Neural cell (in vitro differentiated cells): ENCODE data around the gene FKRP.

Experiments
- CTCF ChIP-seq: fragments of 450-650 bp; IDR thresholded peaks from 2 replicates; pipeline ENCODE4 v1.5.1; 2014; ENCODE audit warnings: antibody characterized with exemption, mild to moderate bottlenecking, moderate library complexity; ENCODE audit not compliant: poor library complexity, severe bottlenecking
- EP300 ChIP-seq: fragments of 450-650 bp; conservative IDR thresholded peaks from 2 replicates; pipeline ENCODE4 v1.6.1; 2014; ENCODE audit warnings: antibody characterized with exemption, mild to moderate bottlenecking, moderate library complexity; ENCODE audit not compliant: poor library complexity, severe bottlenecking
- EZH2 ChIP-seq: fragments of 200-600, 300-800 bp; shearing (Covaris generic), sonication (generic); IDR thresholded peaks from 2 replicates; pipeline ENCODE4 v1.6.1; 2014; ENCODE audit warnings: antibody characterized with exemption, low read length, borderline replicate concordance, mild to moderate bottlenecking; ENCODE audit not compliant: insufficient read depth, poor library complexity, severe bottlenecking
- MXI1 ChIP-seq: fragments of 450-650 bp; conservative IDR thresholded peaks from 2 replicates; pipeline ENCODE4 v1.6.1; 2014; ENCODE audit warnings: antibody characterized with exemption, mild to moderate bottlenecking; ENCODE audit not compliant: poor library complexity, severe bottlenecking
- POLR2AphosphoS5 ChIP-seq: IDR thresholded peaks from 2 replicates; pipeline ENCODE4 v1.6.1; 2012
- RAD21 ChIP-seq: fragments of 450-650 bp; conservative IDR thresholded peaks from 2 replicates; pipeline ENCODE4 v1.6.1; 2014; ENCODE audit warnings: antibody characterized with exemption, mild to moderate bottlenecking, moderate library complexity
- SMC3 ChIP-seq: fragments of 450-650 bp; conservative IDR thresholded peaks from 2 replicates; pipeline ENCODE4 v1.6.1; 2014; ENCODE audit warnings: antibody characterized with exemption, mild to moderate bottlenecking, moderate library complexity; ENCODE audit not compliant: poor library complexity
- TAF1 ChIP-seq: IDR thresholded peaks from 2 replicates; pipeline ENCODE4 v1.6.1; 2012; ENCODE audit warnings: low read depth

- TF ChIP-seq CTCF (no peak), EZH2 (no peak), TAF1 (no peak), POLR2AphosphoS5 (no peak), RAD21 (no peak), EP300 (no peak), SMC3 (no peak), MXI1 (no peak)
Measured at GRCh38 chr19:46732172-46732938, 13.5 kb upstream of the FKRP start.
